HepG2 (cell line): ENCODE results near the gene SECTM1.

ENCODE experiments used
- ARNT ChIP-seq: fragments of 450-650 bp; IDR thresholded peaks from 2 replicates; pipeline ENCODE4 v1.6.1; 2017
- CBFB ChIP-seq: sonication (generic); formaldehyde crosslinking; IDR thresholded peaks from 2 replicates; pipeline ENCODE4 v1.4.0; 2020; ENCODE audit warnings: missing genetic modification reagents
- CHCHD3 ChIP-seq: sonication (generic); formaldehyde crosslinking; IDR thresholded peaks from 2 replicates; pipeline ENCODE4 v1.8.0; 2022; ENCODE audit warnings: mild to moderate bottlenecking, missing genetic modification reagents, moderate library complexity
- EP300 ChIP-seq, 3 experiments: sonication (generic) in 1 of 3; formaldehyde crosslinking in 1 of 3; IDR thresholded peaks; 2 replicates each; pipeline versions ENCODE4 v1.5.1 to v1.6.1; 2011 to 2020; ENCODE audit warnings: low read depth in 2 of 3, low read length in 2 of 3, borderline replicate concordance in 1 of 3, improper control_type of control experiment in 1 of 3, mild to moderate bottlenecking in 1 of 3, missing genetic modification reagents in 1 of 3, moderate library complexity in 1 of 3
- HCFC1 ChIP-seq: fragments of 150-350 bp; IDR thresholded peaks from 2 replicates; pipeline ENCODE4 v1.6.1; 2014; ENCODE audit warnings: low read depth, low read length
- MEIS1 ChIP-seq: sonication (generic); formaldehyde crosslinking; IDR thresholded peaks from 2 replicates; pipeline ENCODE4 v1.9.0; 2021; ENCODE audit warnings: mild to moderate bottlenecking, missing genetic modification reagents, moderate library complexity, borderline replicate concordance
- NBN ChIP-seq: fragments of 450-650 bp; conservative IDR thresholded peaks from 2 replicates; pipeline ENCODE4 v1.6.1; 2017
- RERE ChIP-seq: IDR thresholded peaks from 2 replicates; pipeline ENCODE4 v1.6.1; 2016; ENCODE audit warnings: low read depth, missing genetic modification reagents, missing compliant biosample characterization
- TCF7L2 ChIP-seq: IDR thresholded peaks from 2 replicates; pipeline ENCODE4 v1.6.1; 2011; ENCODE audit warnings: mild to moderate bottlenecking, low read depth, low read length, moderate library complexity
- ZNF224 ChIP-seq: sonication (generic); formaldehyde crosslinking; IDR thresholded peaks from 2 replicates; pipeline ENCODE4 v1.5.0; 2020; ENCODE audit warnings: mild to moderate bottlenecking, missing genetic modification reagents
- ZNF263 ChIP-seq: sonication (generic); formaldehyde crosslinking; IDR thresholded peaks from 2 replicates; pipeline ENCODE4 v1.4.0; 2020; ENCODE audit warnings: missing genetic modification reagents
- ZNF75D ChIP-seq: sonication (generic); formaldehyde crosslinking; IDR thresholded peaks from 2 replicates; pipeline ENCODE4 v1.8.1; 2023; ENCODE audit warnings: missing genetic modification reagents, mild to moderate bottlenecking, borderline replicate concordance
- TF ChIP-seq, protein P1 (sequence below): sonication (generic); formaldehyde crosslinking; IDR thresholded peaks from 2 replicates; pipeline ENCODE4 v1.4.0; 2020; ENCODE audit warnings: missing genetic modification reagents, borderline replicate concordance

DNA sequence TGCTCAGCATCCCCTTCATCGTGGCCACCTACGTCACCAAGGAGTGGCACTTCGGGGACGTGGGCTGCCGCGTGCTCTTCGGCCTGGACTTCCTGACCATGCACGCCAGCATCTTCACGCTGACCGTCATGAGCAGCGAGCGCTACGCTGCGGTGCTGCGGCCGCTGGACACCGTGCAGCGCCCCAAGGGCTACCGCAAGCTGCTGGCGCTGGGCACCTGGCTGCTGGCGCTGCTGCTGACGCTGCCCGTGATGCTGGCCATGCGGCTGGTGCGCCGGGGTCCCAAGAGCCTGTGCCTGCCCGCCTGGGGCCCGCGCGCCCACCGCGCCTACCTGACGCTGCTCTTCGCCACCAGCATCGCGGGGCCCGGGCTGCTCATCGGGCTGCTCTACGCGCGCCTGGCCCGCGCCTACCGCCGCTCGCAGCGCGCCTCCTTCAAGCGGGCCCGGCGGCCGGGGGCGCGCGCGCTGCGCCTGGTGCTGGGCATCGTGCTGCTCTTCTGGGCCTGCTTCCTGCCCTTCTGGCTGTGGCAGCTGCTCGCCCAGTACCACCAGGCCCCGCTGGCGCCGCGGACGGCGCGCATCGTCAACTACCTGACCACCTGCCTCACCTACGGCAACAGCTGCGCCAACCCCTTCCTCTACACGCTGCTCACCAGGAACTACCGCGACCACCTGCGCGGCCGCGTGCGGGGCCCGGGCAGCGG is 41.2 kb upstream of the SECTM1 start:
- no peak for TF ChIP-seq CBFB
- TF ChIP-seq TCF7L2 = no peak
- TF ChIP-seq MEIS1 (CRISPR knock-in tag) = no peak
- TF ChIP-seq ZNF224 = no peak
- no peak for TF ChIP-seq HCFC1
- no peak for TF ChIP-seq ARNT
- no peak for TF ChIP-seq ZNF263 (CRISPR knock-in tag)
- no peak for TF ChIP-seq RERE (CRISPR knock-in tag)
- TF ChIP-seq ZNF75D (CRISPR knock-in tag) = no peak
- no peak for TF ChIP-seq EP300 (IDR thresholded peaks at IDR 0.05; ENCODE audit: low read depth in 2 of 2, low read length in 2 of 2)
- no peak for TF ChIP-seq EP300 (CRISPR knock-in tag; IDR thresholded peaks at IDR 0.05; ENCODE audit: borderline replicate concordance)
- TF ChIP-seq CHCHD3 (CRISPR knock-in tag) = no peak
- TF ChIP-seq, protein P1, sequence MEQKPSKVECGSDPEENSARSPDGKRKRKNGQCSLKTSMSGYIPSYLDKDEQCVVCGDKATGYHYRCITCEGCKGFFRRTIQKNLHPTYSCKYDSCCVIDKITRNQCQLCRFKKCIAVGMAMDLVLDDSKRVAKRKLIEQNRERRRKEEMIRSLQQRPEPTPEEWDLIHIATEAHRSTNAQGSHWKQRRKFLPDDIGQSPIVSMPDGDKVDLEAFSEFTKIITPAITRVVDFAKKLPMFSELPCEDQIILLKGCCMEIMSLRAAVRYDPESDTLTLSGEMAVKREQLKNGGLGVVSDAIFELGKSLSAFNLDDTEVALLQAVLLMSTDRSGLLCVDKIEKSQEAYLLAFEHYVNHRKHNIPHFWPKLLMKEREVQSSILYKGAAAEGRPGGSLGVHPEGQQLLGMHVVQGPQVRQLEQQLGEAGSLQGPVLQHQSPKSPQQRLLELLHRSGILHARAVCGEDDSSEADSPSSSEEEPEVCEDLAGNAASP (CRISPR knock-in tag) = no peak
- no peak for TF ChIP-seq NBN
